Ovary (tissue), 3 donors: Measurements from ENCODE around the gene SSRP1.

Source experiments
- CTCF ChIP-seq, 3 donors: fragments of 450-650 bp in 2 of 3; fragments of 200-600 bp in 1 of 3; IDR thresholded peaks; one replicate each; pipeline versions ENCODE4 v1.5.1 to v1.8.0; 2016 to 2022; ENCODE audit warnings: antibody characterized with exemption in 3 of 3, mild to moderate bottlenecking in 1 of 3
- EP300 ChIP-seq: sonication (generic); formaldehyde crosslinking; IDR thresholded peaks from one replicate; pipeline ENCODE4 v1.6.1; 2017; ENCODE audit warnings: antibody characterized with exemption
- donor health status: DM: no; HTN: no; CAD: no.

GRCh38 chr11:57302489-57302888 lies 33.2 kb downstream of the SSRP1 start:
- TF ChIP-seq CTCF (IDR thresholded peaks at IDR 0.05) (no peak), EP300 (no peak)
